ENCODE measurements around the gene MORN4.

The MORN4 gene

GRCh38 chr10:97573021-97573420, 60.3 kb downstream of the MORN4 start:
- DNase-seq (ENCODE audit: low read depth), result no peak

GRCh38 chr10:97572214-97572989, 60.9 kb downstream of the MORN4 start, which contains the start of gene ANKRD2:
TSS of gene ANKRD2 (plus strand) at chr10:97572779. CDS start at chr10:97572789, 10 bp downstream.
- DNase-seq (ENCODE audit: low read depth), result peak; percentile 18

GRCh38 chr10:97571622-97572021, 61.7 kb downstream of the MORN4 start:
- DNase-seq (ENCODE audit: low read depth), result no peak

DNA sequence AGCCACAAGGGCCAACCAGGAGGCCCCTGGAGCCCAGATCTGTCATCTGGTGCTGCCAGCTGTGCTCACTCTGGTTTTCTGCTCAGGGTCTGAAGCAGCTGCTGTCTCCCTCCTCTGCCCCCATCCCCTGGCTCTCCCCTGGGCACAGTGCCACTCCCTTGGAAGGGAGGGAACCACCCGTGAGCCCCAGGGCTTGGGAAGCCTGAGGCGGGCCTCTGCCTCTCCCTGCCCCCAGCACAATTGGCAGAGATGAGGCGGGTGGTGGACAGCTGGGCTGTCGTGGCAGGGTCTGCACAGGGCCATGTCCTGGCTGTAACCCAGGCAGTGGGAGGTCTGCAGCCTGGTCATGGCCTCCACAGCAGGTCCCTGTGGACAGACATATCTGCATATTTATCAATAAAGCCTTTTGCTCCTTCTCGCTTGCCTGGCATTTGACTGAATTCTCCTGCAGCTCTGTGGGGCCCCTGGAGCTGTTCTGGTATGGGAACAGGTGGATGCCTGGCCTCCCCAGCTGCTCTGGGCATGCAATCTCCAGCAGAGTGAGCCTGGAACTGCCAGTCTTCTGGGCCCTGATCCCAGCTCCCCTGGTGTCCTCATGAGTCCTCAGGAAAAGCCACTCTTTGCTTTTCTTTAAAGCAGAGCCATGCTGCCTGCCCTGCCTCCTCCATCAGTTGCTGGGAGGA, 62.4 kb downstream of the MORN4 start:
- no peak for DNase-seq (ENCODE audit: low read depth)

DNA sequence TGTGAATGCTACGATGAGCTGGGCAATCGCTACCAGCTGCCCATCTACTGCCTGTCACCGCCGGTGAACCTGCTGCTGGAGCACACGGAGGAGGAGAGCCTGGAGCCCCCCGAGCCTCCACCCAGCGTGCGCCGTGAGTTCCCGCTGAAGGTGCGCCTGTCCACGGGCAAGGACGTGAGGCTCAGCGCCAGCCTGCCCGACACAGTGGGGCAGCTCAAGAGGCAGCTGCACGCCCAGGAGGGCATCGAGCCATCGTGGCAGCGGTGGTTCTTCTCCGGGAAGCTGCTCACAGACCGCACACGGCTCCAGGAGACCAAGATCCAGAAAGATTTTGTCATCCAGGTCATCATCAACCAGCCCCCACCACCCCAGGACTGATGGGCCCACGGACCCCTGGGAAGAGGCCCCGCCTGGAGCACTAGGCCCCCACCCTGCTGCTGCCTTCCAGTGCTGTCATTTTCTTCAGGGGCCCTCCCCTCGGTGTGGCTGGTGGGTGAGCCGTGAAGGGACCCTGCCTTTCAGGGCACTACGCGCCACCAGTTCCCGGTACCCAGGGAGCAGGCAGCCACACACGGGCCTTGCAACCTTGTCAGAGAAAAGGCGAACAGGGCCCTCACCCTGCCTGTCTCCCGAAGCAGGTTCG, 63.0 kb downstream of the MORN4 start:
- no peak for DNase-seq (ENCODE audit: low read depth)

DNA sequence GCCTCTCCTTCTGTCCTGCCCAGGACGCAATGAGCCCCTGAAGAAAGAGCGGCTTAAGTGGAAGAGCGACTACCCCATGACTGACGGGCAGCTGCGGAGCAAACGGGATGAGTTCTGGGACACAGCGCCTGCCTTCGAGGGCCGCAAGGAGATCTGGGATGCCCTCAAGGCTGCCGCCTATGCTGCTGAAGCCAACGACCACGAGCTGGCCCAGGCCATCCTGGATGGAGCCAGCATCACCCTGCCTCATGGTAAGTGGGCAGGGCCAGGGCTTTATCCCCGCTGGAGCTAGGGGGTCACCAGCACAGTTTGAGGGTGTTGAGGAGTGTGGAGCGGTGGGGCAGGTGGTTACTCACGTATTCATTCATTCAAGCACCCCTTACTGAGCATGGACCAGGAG, 65.4 kb downstream of the MORN4 start:
- no peak for DNase-seq (ENCODE audit: low read depth)

DNA sequence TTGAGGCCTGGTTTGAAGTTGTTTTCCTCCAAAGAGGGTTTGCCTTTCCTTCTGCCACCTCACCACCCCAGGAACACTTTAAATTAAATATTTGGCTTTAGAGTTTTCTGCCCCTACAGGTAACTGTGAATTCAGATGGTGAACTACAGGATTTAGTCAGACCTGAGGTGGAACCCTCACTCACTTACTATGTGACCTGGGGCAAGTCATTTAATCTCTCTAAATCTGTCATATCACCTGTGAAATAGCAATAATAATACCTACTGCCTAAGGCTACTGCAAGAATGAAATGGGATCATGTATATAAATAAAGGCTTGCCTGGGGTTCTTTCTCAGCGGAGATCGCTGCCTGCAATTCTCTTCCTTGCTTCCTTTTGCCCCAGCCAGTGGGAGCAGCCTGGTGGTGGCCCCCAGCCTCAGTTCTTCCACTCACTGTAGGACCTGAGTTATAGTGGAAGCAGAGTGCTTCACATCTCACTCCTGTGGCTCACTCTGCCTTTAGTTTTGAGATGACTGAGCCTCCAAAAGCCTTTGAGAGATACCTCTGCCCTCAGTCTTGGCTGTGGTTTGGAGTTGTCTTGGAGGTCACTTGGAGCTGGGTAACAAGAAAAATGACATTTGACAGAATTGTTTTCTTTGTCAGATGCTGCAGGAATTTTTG, 66.8 kb downstream of the MORN4 start:
- no peak for DNase-seq (ENCODE audit: low read depth)

GRCh38 chr10:97564776-97565175, 68.5 kb downstream of the MORN4 start:
- DNase-seq (ENCODE audit: low read depth), result no peak
